Right lobe of liver (tissue), 6 donors: Measurements from ENCODE around the gene CTCFL. TPM values are rescaled to one million over a fixed set of nuclear protein-coding genes. Genes with fewer than 3 reads are reported as not detected.
A peak's percentile ranks its signal among the peaks of the same experiment; 100 is the strongest.

ENCODE experiments used
- ATAC-seq, 4 donors: fragments of 200-7000 bp; cut with Tn5 transposase; one replicate each; pipeline ENCODE4 v1.9.1; 2020; ENCODE audit warnings: mild to moderate bottlenecking in 4 of 4, moderate library complexity in 4 of 4
- DNase-seq, 3 donors: peaks; one replicate each; pipeline ENCODE4 v3.0.0-alpha.2; 2020
- H3K27ac ChIP-seq, 3 donors: fragments of 200-600 bp; one replicate each; pipeline ENCODE4 v1.8.0; 2022
- H3K27me3 ChIP-seq, 2 donors: fragments of 200-600 bp; one replicate each; pipeline ENCODE4 v1.8.0; 2022
- H3K36me3 ChIP-seq, 4 donors: fragments of 200-600 bp; sonication (generic) in 1 of 4; one replicate each; pipeline versions ENCODE4 v1.5.1 to v1.8.0; 2017 to 2022; ENCODE audit warnings: control low read depth in 1 of 4
- H3K4me1 ChIP-seq, 4 donors: fragments of 200-600 bp; sonication (generic) in 1 of 4; one replicate each; pipeline versions ENCODE4 v1.5.1 to v1.8.0; 2017 to 2022; ENCODE audit warnings: control low read depth in 1 of 4
- H3K4me3 ChIP-seq, 3 donors: fragments of 200-600 bp; one replicate each; pipeline ENCODE4 v1.8.0; 2022
- H3K9me3 ChIP-seq, 4 donors: fragments of 200-600 bp; sonication (generic) in 1 of 4; one replicate each; pipeline versions ENCODE4 v1.5.1 to v1.8.0; 2017 to 2022; ENCODE audit warnings: control low read depth in 1 of 4
- POLR2A ChIP-seq: fragments of 450-650 bp; IDR thresholded peaks from one replicate; pipeline ENCODE4 v1.6.1; 2017; ENCODE audit warnings: antibody characterized with exemption, mild to moderate bottlenecking
- WGBS: methylation state at CpG from one replicate; pipeline ENCODE4 v1.1.6; 2018; ENCODE audit warnings: low coverage, low lambda C conversion rate; ENCODE audit not compliant: insufficient coverage; ENCODE audit errors: missing lambda C conversion rate; 5-methylcytosine and 5-hydroxymethylcytosine counted together
- intact Hi-C, 2 donors: fragments of 100-400 bp; cut with DNase I; formaldehyde crosslinking; loops; one replicate each; pipeline versions ENCODE4 v1.11.2 to v1.14.1; 2022
- total RNA-seq, 6 experiments: library from RNA; depleted of rRNA in 2 of 6; stranded (reverse); fragments of >200 nt in 2 of 6; fragmentation: NEBNext Ultra II Directional in 3 of 6; extraction: Animal tissue kit (Norgen Biotek cat#: 25700) in 3 of 6; gene quantifications; one replicate each; pipeline versions ENCODE4 v1.1.0 to v1.2.4, GENCODE V29; 2016 to 2023
- TF ChIP-seq, protein P1 (sequence below), 4 donors: fragments of 200-600 bp in 3 of 4; fragments of 450-650 bp in 1 of 4; IDR thresholded peaks; one replicate each; pipeline versions ENCODE4 v1.5.1 to v1.8.0; 2016 to 2022; ENCODE audit warnings: antibody characterized with exemption in 4 of 4, mild to moderate bottlenecking in 2 of 4
- donor health status: DM: no; HTN: yes; CAD: no.
- donor health status: DM: no; HTN: no; CAD: no.
- donor health status: DM: no; HTN: no; CAD: no.
- donor health status: DM: no; HTN: yes; CAD: no.
- donor health status: DM: no; HTN: yes; CAD: no.

CTCFL gene
- total RNA-seq, 6 experiments from 2014 or later, result 0.09 to 0.50 (median 0.33) TPM; not detected in 2

DNA sequence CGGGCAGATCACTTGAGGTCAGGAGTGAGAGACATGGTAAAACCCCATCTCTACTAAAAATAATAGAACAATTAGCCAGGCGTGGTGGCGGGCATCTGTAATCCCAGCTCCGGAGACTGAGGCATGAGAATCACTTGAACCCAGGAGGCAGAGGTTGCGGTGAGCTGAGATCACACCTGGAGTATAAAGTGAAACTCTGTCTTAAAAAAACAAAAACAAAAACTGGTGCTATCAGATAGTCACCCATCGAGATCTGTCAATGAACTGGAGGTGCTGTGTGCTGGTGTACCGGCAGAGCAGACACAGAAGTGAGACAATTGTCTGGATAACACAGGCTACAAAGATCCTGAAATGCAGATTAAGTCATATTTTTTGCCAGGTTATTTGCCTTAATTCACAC, 24.7 kb downstream of the CTCFL start:
- Histone ChIP-seq H3K27ac (no peak overlapping the region), H3K4me3 (no peak overlapping the region), H3K9me3 (no peaks in the 10 kb centered on the region), H3K4me1 (no peaks in the 10 kb centered on the region), H3K27me3 (no peaks in the 10 kb centered on the region), H3K36me3 (no peaks in the 10 kb centered on the region)
- no peak for TF ChIP-seq POLR2A
- TF ChIP-seq, protein P1, sequence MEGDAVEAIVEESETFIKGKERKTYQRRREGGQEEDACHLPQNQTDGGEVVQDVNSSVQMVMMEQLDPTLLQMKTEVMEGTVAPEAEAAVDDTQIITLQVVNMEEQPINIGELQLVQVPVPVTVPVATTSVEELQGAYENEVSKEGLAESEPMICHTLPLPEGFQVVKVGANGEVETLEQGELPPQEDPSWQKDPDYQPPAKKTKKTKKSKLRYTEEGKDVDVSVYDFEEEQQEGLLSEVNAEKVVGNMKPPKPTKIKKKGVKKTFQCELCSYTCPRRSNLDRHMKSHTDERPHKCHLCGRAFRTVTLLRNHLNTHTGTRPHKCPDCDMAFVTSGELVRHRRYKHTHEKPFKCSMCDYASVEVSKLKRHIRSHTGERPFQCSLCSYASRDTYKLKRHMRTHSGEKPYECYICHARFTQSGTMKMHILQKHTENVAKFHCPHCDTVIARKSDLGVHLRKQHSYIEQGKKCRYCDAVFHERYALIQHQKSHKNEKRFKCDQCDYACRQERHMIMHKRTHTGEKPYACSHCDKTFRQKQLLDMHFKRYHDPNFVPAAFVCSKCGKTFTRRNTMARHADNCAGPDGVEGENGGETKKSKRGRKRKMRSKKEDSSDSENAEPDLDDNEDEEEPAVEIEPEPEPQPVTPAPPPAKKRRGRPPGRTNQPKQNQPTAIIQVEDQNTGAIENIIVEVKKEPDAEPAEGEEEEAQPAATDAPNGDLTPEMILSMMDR (IDR thresholded peaks at IDR 0.05), result no peak
- DNase-seq, result no peak
- intact Hi-C loops, result loop anchor here in 1 of 2 donors (5.0 kb wide), 1 partner anchor 123 kb away; no protein-coding TSS in a partner anchor
- ATAC-seq, result no peak
- 74% methylated on average over 6 of the region's 7 CpGs for WGBS

DNA sequence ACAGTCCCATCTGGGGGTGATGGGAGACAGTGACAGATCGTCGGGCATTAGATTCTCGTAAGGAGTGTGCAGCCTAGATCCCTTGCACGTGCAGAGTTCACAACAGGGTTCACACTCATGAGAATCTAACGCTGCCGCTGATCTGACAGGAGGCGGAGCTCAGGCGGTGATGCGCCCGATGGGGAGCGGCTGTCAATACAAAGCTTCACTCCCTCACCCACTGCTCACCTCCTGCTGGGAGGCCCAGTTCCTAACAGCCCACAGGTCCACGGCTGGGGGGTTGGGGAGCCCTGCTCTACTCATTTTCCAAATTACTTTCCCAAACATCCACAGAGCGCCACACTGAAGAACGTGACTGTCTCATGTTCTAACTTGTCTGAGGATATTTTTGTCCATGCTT, 25.3 kb downstream of the CTCFL start:
- H3K27ac ChIP-seq, result no peak overlapping the region
- ATAC-seq (no peak), DNase-seq (no peak)
- H3K4me1 ChIP-seq, result peaks cover 0 to 5% (median 1%) of the 10 kb centered on the region in 4 donors
- H3K36me3 ChIP-seq, result no peaks in the 10 kb centered on the region
- intact Hi-C loops, result loop anchor here (5.0 kb wide), 2 partner anchors 117 to 122 kb away; no protein-coding TSS in a partner anchor
- H3K9me3 ChIP-seq, result no peaks in the 10 kb centered on the region
- TF ChIP-seq, protein P1 (IDR thresholded peaks at IDR 0.05), result no peak
- no peak for TF ChIP-seq POLR2A
- no peak overlapping the region for H3K4me3 ChIP-seq
- H3K27me3 ChIP-seq, result no peaks in the 10 kb centered on the region
- WGBS, result 27% methylated on average over 7 of the region's 14 CpGs

DNA sequence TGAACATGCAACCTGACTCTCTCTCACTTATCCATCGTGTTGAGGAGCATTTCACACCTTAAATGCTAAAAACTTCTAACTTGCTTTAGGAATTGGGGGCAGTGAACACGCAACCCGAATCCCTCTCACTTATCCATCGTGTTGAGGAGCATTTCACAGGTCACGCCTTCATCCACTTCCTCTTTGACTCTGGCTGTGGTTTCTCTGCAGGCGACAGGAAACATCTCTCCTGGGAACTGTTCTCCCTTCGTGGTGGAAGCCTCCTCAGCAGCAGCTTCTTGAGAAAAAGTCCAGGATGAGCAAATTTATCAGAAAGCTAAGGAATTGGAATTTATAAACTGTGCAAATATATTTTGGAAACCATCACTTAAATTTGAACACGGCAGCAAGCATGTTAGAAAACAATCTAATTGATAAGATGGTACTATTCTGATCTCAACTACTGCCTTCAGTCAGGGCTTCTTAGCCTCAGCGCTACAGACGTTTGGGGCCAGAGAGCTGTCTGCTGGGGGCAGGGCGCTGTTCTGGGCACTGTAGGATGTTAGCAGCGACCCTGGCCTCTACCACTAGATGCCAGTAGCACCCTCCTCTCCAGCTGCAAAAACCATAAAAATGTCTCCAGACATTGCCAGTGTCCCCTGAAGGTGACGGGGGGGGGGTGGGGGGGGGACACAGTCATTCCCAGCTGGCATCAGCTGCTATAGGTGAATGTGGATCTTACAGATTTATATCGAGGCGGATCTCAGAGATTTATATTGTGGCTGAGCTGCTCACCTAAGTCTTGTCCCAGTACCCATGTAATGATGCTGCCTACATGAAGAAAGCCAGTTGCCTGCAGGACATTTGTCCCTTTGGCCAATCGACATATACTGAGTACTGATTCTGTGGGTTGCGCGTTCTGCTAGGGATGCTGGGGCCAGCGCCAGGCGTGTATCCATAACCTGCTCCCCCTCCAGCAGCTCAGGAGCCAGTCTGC, 26.2 kb downstream of the CTCFL start:
- peaks cover 0 to 6% (median 3%) of the 10 kb centered on the region in 4 donors for H3K4me1 ChIP-seq
- H3K27me3 ChIP-seq, result no peaks in the 10 kb centered on the region
- DNase-seq (no peak), ATAC-seq (peak; percentile 64 to 77 (median 64))
- WGBS, result 19% methylated on average over 15 of the region's 20 CpGs
- intact Hi-C loops, result loop anchor here in 1 of 2 donors (5.0 kb wide), 1 partner anchor 116 kb away; no protein-coding TSS in a partner anchor
- no peaks in the 10 kb centered on the region for H3K9me3 ChIP-seq
- H3K36me3 ChIP-seq, result no peaks in the 10 kb centered on the region
- no peak for TF ChIP-seq POLR2A
- TF ChIP-seq, protein P1 (IDR thresholded peaks at IDR 0.05), result peak in 3 of 4 donors; percentile 25 to 45 (median 35)
- H3K27ac ChIP-seq, result no peak overlapping the region
- no peak overlapping the region for H3K4me3 ChIP-seq

DNA sequence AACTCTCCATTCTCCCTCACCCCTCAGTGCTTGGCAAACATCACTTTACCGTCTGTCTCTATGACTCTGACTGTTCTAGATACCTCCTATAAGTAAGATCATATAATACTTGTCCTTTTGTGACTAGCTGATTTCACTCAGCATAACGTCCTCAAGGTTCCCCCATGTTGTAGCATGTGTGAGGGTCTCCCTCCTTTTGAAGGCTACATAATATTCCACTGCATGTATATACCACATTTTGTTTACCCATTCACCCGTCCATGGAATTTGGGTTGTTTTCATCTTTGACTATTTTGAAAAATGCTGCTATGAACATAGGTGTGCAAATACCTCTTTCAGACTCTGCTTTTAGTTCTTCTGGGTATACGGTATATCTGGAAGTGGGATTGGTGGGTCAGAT, 28.3 kb downstream of the CTCFL start:
- no peak overlapping the region for H3K27ac ChIP-seq
- peaks cover 0 to 6% (median 3%) of the 10 kb centered on the region in 4 donors for H3K4me1 ChIP-seq
- H3K27me3 ChIP-seq, result no peaks in the 10 kb centered on the region
- intact Hi-C loops, result loop anchor here in 1 of 2 donors (5.0 kb wide), 1 partner anchor 114 kb away; no protein-coding TSS in a partner anchor
- DNase-seq (no peak), ATAC-seq (no peak)
- H3K9me3 ChIP-seq, result no peaks in the 10 kb centered on the region
- H3K36me3 ChIP-seq, result no peaks in the 10 kb centered on the region
- H3K4me3 ChIP-seq, result no peak overlapping the region
- TF ChIP-seq POLR2A, result no peak
- TF ChIP-seq, protein P1 (IDR thresholded peaks at IDR 0.05), result no peak
- 69% methylated on average over 4 of the region's 4 CpGs for WGBS
